WERI-Rb-1 (cell line): ENCODE data around the gene ROS1.
"Not testable (repeated sequence)": the region's sequence is repeated elsewhere in the genome, so short reads cannot be mapped to it uniquely, and the experiment has no call there.

ENCODE experiments used
- DNase-seq: peaks from one replicate; pipeline ENCODE4 v3.0.0-alpha.2; 2020
- H3K27ac ChIP-seq: fragments of 250-450 bp; sonication (Bioruptor Pico); 2 replicates; pipeline ENCODE4 v1.5.1; 2020; ENCODE audit warnings: mild to moderate bottlenecking, moderate library complexity
- H3K27me3 ChIP-seq: fragments of 250-450 bp; sonication (Bioruptor Pico); 2 replicates; pipeline ENCODE4 v1.5.1; 2021; ENCODE audit warnings: mild to moderate bottlenecking, low read depth, moderate library complexity; ENCODE audit not compliant: insufficient read depth, severe bottlenecking
- H3K36me3 ChIP-seq: fragments of 250-450 bp; sonication (Bioruptor Pico); 2 replicates; pipeline ENCODE4 v1.5.1; 2020; ENCODE audit warnings: mild to moderate bottlenecking, moderate library complexity
- H3K4me3 ChIP-seq: 2 replicates; pipeline ENCODE4 v1.5.1; 2011; ENCODE audit warnings: low read depth, mild to moderate bottlenecking, control low read depth, low read length
- H3K9me3 ChIP-seq: fragments of 250-450 bp; sonication (Bioruptor Pico); 2 replicates; pipeline ENCODE4 v1.5.1; 2021; ENCODE audit warnings: mild to moderate bottlenecking, moderate library complexity; ENCODE audit not compliant: severe bottlenecking
- CTCF ChIP-seq: IDR thresholded peaks from 2 replicates; pipeline ENCODE4 v1.5.1; 2011; ENCODE audit warnings: low read depth, mild to moderate bottlenecking, control low read depth, inconsistent platforms, low read length

ROS1 gene

GRCh38 chr6:117425431-117426153, at the start of gene ROS1:
TSS of gene ROS1 (minus strand) at chr6:117425942. CDS start at chr6:117425656, 286 bp downstream.
- no peaks in the 10 kb centered on the region for H3K27me3 ChIP-seq
- no peak within 1 kb of the TSS for H3K27ac ChIP-seq
- H3K4me3 ChIP-seq = no peak within 1 kb of the TSS
- no peak for DNase-seq
- no peaks in the 10 kb centered on the region for H3K9me3 ChIP-seq
- TF ChIP-seq CTCF = no peak
- no peaks in the 10 kb centered on the region for H3K36me3 ChIP-seq

GRCh38 chr6:117473401-117473800, 47.7 kb upstream of the ROS1 start:
- Histone ChIP-seq H3K27me3 (no peaks in the 10 kb centered on the region), H3K9me3 (no peaks in the 10 kb centered on the region), H3K36me3 (no peaks in the 10 kb centered on the region), H3K27ac (no peak overlapping the region), H3K4me3 (no peak overlapping the region)
- DNase-seq = no peak
- TF ChIP-seq CTCF = no peak

- Histone ChIP-seq H3K27me3 (no peaks in the 10 kb centered on the region), H3K36me3 (no peaks in the 10 kb centered on the region), H3K9me3 (no peaks in the 10 kb centered on the region), H3K27ac (no peak overlapping the region), H3K4me3 (no peak overlapping the region)
- no peak for DNase-seq
- no peak for TF ChIP-seq CTCF
These were observed 46.9 kb upstream of the ROS1 start for GRCh38 chr6:117472667-117473066.

GRCh38 chr6:117469791-117470190, 44.0 kb upstream of the ROS1 start:
- H3K27me3 ChIP-seq = no peaks in the 10 kb centered on the region
- TF ChIP-seq CTCF = no peak
- no peaks in the 10 kb centered on the region for H3K9me3 ChIP-seq
- no peak for DNase-seq
- no peak overlapping the region for H3K4me3 ChIP-seq
- H3K27ac ChIP-seq = no peak overlapping the region
- no peaks in the 10 kb centered on the region for H3K36me3 ChIP-seq

- Histone ChIP-seq H3K9me3 (no peaks in the 10 kb centered on the region), H3K27ac (no peak overlapping the region), H3K36me3 (no peaks in the 10 kb centered on the region), H3K27me3 (no peaks in the 10 kb centered on the region), H3K4me3 (no peak overlapping the region)
- no peak for DNase-seq
- no peak for TF ChIP-seq CTCF
These were observed 43.6 kb upstream of the ROS1 start for GRCh38 chr6:117469356-117469755.

- not testable (repeated sequence) for H3K4me3 ChIP-seq, H3K9me3 ChIP-seq, H3K27me3 ChIP-seq, H3K27ac ChIP-seq, H3K36me3 ChIP-seq, DNase-seq
These were observed 42.8 kb upstream of the ROS1 start for GRCh38 chr6:117468527-117468926.
